ENCODE results near the gene USP1. TPM values are rescaled to one million over a fixed set of nuclear protein-coding genes. Genes with fewer than 3 reads are reported as not detected.

The USP1 gene
- polyA plus RNA-seq, 1 donor (not counting 4 experiments of a cell fraction or from before 2014, with no cell fraction given): 12.0 TPM

GRCh38 chr1:62415687-62416086 is 21.2 kb upstream of the USP1 start:
- no peak overlapping the region for H3K27ac ChIP-seq (ENCODE audit: control insufficient read depth, insufficient read depth, low read length)
- no peak for FAIRE-seq
- no peak overlapping the region for H3K4me3 ChIP-seq (ENCODE audit: control insufficient read depth in 2 of 3, extremely low read depth in 1 of 3, insufficient read depth in 2 of 3, low read depth in 1 of 3, low read length in 3 of 3)
- no peaks in the 10 kb centered on the region for H3K79me2 ChIP-seq (ENCODE audit: control insufficient read depth, insufficient read depth, low read length)
- H3K4me1 ChIP-seq (ENCODE audit: control insufficient read depth, extremely low read depth, insufficient read depth, low read length): no peaks in the 10 kb centered on the region
- no peaks in the 10 kb centered on the region for H4K20me1 ChIP-seq (ENCODE audit: control insufficient read depth, extremely low read depth, insufficient read depth, low read length)
- H3K27me3 ChIP-seq (ENCODE audit: control insufficient read depth, extremely low read depth, insufficient read depth, low read length): no peaks in the 10 kb centered on the region
- no peaks in the 10 kb centered on the region for H3K9me3 ChIP-seq (ENCODE audit: control insufficient read depth, low read depth, low read length)
- no peaks in the 10 kb centered on the region for H3K36me3 ChIP-seq (ENCODE audit: control insufficient read depth in 2 of 2, extremely low read depth in 1 of 2, insufficient read depth in 2 of 2, low read length in 2 of 2)
- no peak overlapping the region for H2AFZ ChIP-seq (ENCODE audit: control insufficient read depth, low read length)
- H3K9me1 ChIP-seq (ENCODE audit: control insufficient read depth, extremely low read depth, insufficient read depth, low read length): no peaks in the 10 kb centered on the region
- TF ChIP-seq CTCF (optimal IDR thresholded peaks at IDR 0.05 in 1 of 3, IDR thresholded peaks at IDR 0.05 in 1 of 3, conservative IDR thresholded peaks at IDR 0.05 in 1 of 3; ENCODE audit: extremely low read depth in 1 of 3, insufficient read depth in 2 of 3, low read length in 3 of 3) (no peak), EZH2 (IDR thresholded peaks at IDR 0.05; ENCODE audit: low read length) (no peak)
- H3K4me2 ChIP-seq (ENCODE audit: control insufficient read depth, extremely low read depth, insufficient read depth, low read depth, low read length): no peak overlapping the region
- DNase-seq (ENCODE audit: low read depth, low spot score): no peak
- H3K9ac ChIP-seq (ENCODE audit: control insufficient read depth, extremely low read depth, insufficient read depth, low read length): no peak overlapping the region
- dilution Hi-C loops (cut with MboI; ENCODE audit: extremely low pct_ligation_motif_present, low sequenced_read_pairs): no loop called here

DNA sequence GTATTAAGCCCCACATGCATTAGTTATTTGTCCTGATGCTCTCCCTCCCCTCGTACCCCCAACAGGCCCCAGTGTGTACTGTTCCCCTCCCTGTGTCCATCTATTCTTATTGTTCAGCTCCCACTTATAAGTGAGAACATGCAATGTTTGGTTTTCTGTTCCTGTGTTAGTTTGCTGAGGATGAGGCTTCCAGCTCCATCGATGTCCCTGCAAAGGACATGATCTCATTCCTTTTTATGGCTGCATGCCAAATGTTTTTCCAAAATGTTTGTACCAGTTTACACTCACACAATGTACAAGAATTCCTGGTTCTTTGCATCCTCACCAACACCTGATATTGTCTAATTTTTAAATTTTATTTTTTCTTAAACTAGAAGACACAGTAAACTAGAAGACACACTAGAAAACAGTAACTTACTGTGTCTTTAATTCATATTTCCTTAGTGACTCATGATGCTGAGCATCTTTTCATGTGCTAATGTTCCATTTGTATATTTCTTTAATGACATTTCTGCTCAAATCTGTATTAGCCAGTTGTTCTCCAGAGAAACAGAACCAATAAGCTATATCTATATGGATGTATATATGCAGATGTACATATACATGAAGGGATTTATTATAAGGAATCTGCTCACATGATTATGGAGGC is 19.4 kb upstream of the USP1 start:
- Histone ChIP-seq H3K9me1 (ENCODE audit: control insufficient read depth, extremely low read depth, insufficient read depth, low read length) (no peaks in the 10 kb centered on the region), H3K4me3 (ENCODE audit: control insufficient read depth in 2 of 3, extremely low read depth in 1 of 3, insufficient read depth in 2 of 3, low read depth in 1 of 3, low read length in 3 of 3) (no peak overlapping the region), H3K9ac (ENCODE audit: control insufficient read depth, extremely low read depth, insufficient read depth, low read length) (no peak overlapping the region), H4K20me1 (ENCODE audit: control insufficient read depth, extremely low read depth, insufficient read depth, low read length) (no peaks in the 10 kb centered on the region), H3K27ac (ENCODE audit: control insufficient read depth, insufficient read depth, low read length) (no peak overlapping the region), H3K4me2 (ENCODE audit: control insufficient read depth, extremely low read depth, insufficient read depth, low read depth, low read length) (no peak overlapping the region), H3K4me1 (ENCODE audit: control insufficient read depth, extremely low read depth, insufficient read depth, low read length) (no peaks in the 10 kb centered on the region), H2AFZ (ENCODE audit: control insufficient read depth, low read length) (no peak overlapping the region), H3K27me3 (ENCODE audit: control insufficient read depth, extremely low read depth, insufficient read depth, low read length) (no peaks in the 10 kb centered on the region), H3K36me3 (ENCODE audit: control insufficient read depth in 2 of 2, extremely low read depth in 1 of 2, insufficient read depth in 2 of 2, low read length in 2 of 2) (no peaks in the 10 kb centered on the region), H3K79me2 (ENCODE audit: control insufficient read depth, insufficient read depth, low read length) (no peaks in the 10 kb centered on the region), H3K9me3 (ENCODE audit: control insufficient read depth, low read depth, low read length) (no peaks in the 10 kb centered on the region)
- dilution Hi-C loops (cut with MboI; ENCODE audit: extremely low pct_ligation_motif_present, low sequenced_read_pairs): no loop called here
- TF ChIP-seq EZH2 (IDR thresholded peaks at IDR 0.05; ENCODE audit: low read length) (no peak), CTCF (optimal IDR thresholded peaks at IDR 0.05 in 1 of 3, IDR thresholded peaks at IDR 0.05 in 1 of 3, conservative IDR thresholded peaks at IDR 0.05 in 1 of 3; ENCODE audit: extremely low read depth in 1 of 3, insufficient read depth in 2 of 3, low read length in 3 of 3) (no peak)
- no peak for DNase-seq (ENCODE audit: low read depth, low spot score)
- no peak for FAIRE-seq
